ENCODE results near the gene GET3. TPM values are rescaled to one million over a fixed set of nuclear protein-coding genes. Genes with fewer than 3 reads are reported as not detected.
A peak's percentile ranks its signal among the peaks of the same experiment; 100 is the strongest.
"Not testable (repeated sequence)": the region's sequence is repeated elsewhere in the genome, so short reads cannot be mapped to it uniquely, and the experiment has no call there.

The GET3 gene
- total RNA-seq, 2 experiments from 2014 or later: 78.3 to 80.2 TPM

DNA sequence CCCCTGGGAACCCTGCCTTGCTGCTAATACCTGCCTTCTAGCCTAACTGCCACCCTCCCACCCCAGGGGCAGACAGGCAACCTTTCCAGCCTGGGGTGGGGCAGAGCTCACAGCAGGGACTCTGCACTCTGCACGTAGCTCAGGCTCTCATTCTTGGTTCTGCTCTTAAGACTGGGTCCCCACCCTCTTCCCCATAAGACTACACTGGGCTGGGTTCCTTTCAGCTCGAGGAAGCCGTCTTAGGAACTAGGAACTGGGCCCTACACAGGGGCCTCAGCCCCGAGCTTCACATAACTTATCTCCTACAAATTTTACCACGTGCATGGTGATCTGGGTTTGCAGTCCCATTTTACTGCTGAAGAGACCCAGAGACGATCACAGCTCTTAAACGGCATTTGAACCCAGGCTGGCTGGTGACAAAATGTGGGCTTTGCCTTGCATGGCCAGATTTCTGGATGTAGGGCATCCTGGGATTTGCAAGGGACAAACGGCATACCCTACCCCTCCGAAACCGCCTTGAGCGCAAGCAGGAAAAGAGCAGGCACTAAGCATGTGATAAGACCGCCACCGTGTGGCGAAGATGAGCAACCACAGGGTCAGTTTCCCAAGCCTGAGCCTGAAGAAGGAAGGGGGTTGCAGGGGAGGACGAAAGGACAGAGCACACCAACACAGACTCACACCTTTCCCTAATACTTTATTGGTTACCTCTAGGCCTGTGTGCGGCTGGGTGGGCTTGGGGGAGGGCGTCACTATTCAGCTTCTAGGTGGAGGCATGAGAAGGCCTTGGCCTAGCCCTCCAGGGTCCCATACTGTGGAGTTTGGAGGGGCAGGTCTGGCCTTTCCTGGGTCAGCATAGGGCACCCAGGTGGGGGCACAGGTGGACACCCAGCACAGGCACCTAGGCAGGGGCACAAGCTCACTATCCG is 59.1 kb downstream of the GET3 start:
- peaks cover 31% of the 10 kb centered on the region for H3K36me3 Mint-ChIP-seq
- DNase-seq: peak; percentile 71
- peak overlapping the region; percentile 74 for H3K4me3 Mint-ChIP-seq

DNA sequence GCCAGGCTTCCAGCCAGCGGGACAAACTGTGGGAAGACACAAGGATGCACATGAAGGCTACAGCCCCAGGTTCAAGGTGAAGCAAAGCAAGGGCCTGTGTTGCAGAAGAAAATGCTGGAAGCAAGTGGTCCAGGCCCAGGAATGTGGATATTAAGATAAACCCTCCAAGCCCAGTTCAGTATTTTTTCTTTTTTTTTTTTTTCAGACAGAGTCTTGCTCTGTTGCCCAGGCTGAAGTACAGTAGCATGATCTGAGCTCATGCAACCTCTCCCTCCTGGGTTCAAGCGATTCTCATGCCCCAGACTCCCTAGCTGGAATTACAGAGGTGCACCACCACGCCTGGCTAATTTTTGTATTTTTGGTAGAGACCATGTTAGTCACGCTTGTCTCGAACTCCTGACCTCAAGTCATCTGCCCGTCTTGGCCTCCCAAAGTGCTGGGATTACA is 59.9 kb downstream of the GET3 start:
- peaks cover 27% of the 10 kb centered on the region for H3K36me3 Mint-ChIP-seq
- H3K27me3 Mint-ChIP-seq: no peaks in the 10 kb centered on the region
- no peak overlapping the region for H3K4me3 Mint-ChIP-seq
- H3K27ac Mint-ChIP-seq: no peak overlapping the region
- peaks cover 31% of the 10 kb centered on the region for H3K4me1 Mint-ChIP-seq
- no peaks in the 10 kb centered on the region for H3K9me3 Mint-ChIP-seq
- no peak for DNase-seq

More for the DNA sequence above, 59.1 kb downstream of the GET3 start:
- Mint-ChIP-seq H3K9me3 (no peaks in the 10 kb centered on the region), H3K4me1 (peaks cover 30% of the 10 kb centered on the region), H3K27ac (peak overlapping the region; percentile 87), H3K27me3 (no peaks in the 10 kb centered on the region)

DNA sequence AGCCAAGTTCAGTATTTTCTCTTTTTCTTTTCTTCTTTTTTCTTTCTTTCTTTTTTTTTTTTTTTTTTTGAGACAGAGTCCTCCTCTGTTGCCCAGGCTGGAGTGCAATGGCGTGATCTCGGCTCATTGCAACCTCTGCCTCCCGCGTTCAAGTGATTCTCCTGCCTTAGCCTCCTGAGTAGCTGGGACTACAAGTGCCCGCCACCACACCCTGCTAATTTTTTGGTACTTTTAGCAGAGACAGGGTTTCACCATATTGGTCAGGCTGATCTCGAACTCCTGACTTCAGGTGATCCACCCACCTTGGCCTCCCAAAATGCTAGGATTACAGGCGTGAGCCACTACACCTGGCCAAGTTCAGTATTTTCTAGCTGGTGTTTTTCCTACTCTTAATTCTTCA is 60.3 kb downstream of the GET3 start:
- H3K27ac Mint-ChIP-seq, H3K9me3 Mint-ChIP-seq, H3K4me3 Mint-ChIP-seq, H3K27me3 Mint-ChIP-seq, DNase-seq: not testable (repeated sequence)
- H3K4me1 Mint-ChIP-seq: peaks cover 35% of the 10 kb centered on the region
- H3K36me3 Mint-ChIP-seq: peaks cover 24% of the 10 kb centered on the region

Other genes with a start within 250 kb of the GET3 start
- gene ZNF564, start 186.0 kb upstream of the GET3 start, total RNA-seq: 1 to 10 TPM; 6.0 to 6.4 TPM
- 1 to 10 TPM; 7.7 to 9.2 TPM for gene ZNF490, start 126.7 kb upstream of the GET3 start, total RNA-seq
- gene ZNF791, start 126.6 kb upstream of the GET3 start, total RNA-seq: 10 to 100 TPM; 14.6 to 15.1 TPM
- gene MAN2B1, start 70.8 kb upstream of the GET3 start, total RNA-seq: 100 to 1,000 TPM; 111 to 122 TPM
- 10 to 100 TPM; 25.7 to 26.8 TPM for gene WDR83, start 70.7 kb upstream of the GET3 start, total RNA-seq
- gene DHPS, start 55.6 kb upstream of the GET3 start, total RNA-seq: 10 to 100 TPM; 92.9 to 99.9 TPM
- gene GNG14, start 49.5 kb upstream of the GET3 start, total RNA-seq: not detected
- 10 to 100 TPM; 13.1 to 13.4 TPM for gene FBXW9, start 40.9 kb upstream of the GET3 start, total RNA-seq
- 100 to 1,000 TPM; 125 to 134 TPM for gene TNPO2, start 13.6 kb upstream of the GET3 start, total RNA-seq
- gene TRIR, start 2.8 kb upstream of the GET3 start, total RNA-seq: 100 to 1,000 TPM; 223 to 230 TPM
- gene BEST2, start 14.3 kb downstream of the GET3 start, total RNA-seq: not detected
- 10 to 100 TPM; 13.0 to 13.8 TPM for gene HOOK2, start 38.1 kb downstream of the GET3 start, total RNA-seq
- 100 to 1,000 TPM; 171 to 175 TPM for gene JUNB, start 54.0 kb downstream of the GET3 start, total RNA-seq
- gene PRDX2, start 64.3 kb downstream of the GET3 start, total RNA-seq: 100 to 1,000 TPM; 238 to 241 TPM
- 10 to 100 TPM; 25.3 to 30.5 TPM for gene THSD8, start 64.6 kb downstream of the GET3 start, total RNA-seq
- 10 to 100 TPM; 46.1 to 55.5 TPM for gene RNASEH2A, start 69.1 kb downstream of the GET3 start, total RNA-seq
- not detected for gene RTBDN, start 97.1 kb downstream of the GET3 start, total RNA-seq
- 1 to 10 TPM; 1.2 to 2.0 TPM for gene MAST1, start 101.0 kb downstream of the GET3 start, total RNA-seq
- 10 to 100 TPM; 21.5 to 22.2 TPM for gene DNASE2, start 144.0 kb downstream of the GET3 start, total RNA-seq
- gene KLF1, start 149.7 kb downstream of the GET3 start, total RNA-seq: under 1 TPM; 0.34 to 0.39 TPM
- 10 to 100 TPM; 41.2 to 42.5 TPM for gene GCDH, start 153.7 kb downstream of the GET3 start, total RNA-seq
- 1 to 10 TPM; 1.8 to 2.7 TPM for gene SYCE2, start 181.8 kb downstream of the GET3 start, total RNA-seq
- 100 to 1,000 TPM; 166 to 167 TPM for gene FARSA, start 196.2 kb downstream of the GET3 start, total RNA-seq
- 100 to 1,000 TPM; 673 to 688 TPM for gene CALR, start 201.1 kb downstream of the GET3 start, total RNA-seq
- 100 to 1,000 TPM; 176 to 181 TPM for gene RAD23A, start 208.4 kb downstream of the GET3 start, total RNA-seq
- gene GADD45GIP1, start 219.7 kb downstream of the GET3 start, total RNA-seq: 10 to 100 TPM; 37.1 to 37.8 TPM
- not detected for gene DAND5, start 232.1 kb downstream of the GET3 start, total RNA-seq

All from activated naive CD8-positive, alpha-beta T cell treated with anti-CD3 and anti-CD28 coated beads for 36 hours (primary cell).